Neural cell (in vitro differentiated cells): Measurements from ENCODE around the gene OTUD5. TPM values are rescaled to one million over a fixed set of nuclear protein-coding genes. Genes with fewer than 3 reads are reported as not detected.

ENCODE experiments used
- H2AFZ ChIP-seq: fragments of 200-600, 300-800 bp; sonication (generic), shearing (Covaris generic); 2 replicates; pipeline ENCODE4 v1.6.0; 2014; ENCODE audit warnings: low read depth, mild to moderate bottlenecking, antibody characterized with exemption, low read length, moderate library complexity
- H3F3A ChIP-seq: fragments of 200-600 bp; shearing (Covaris generic); 2 replicates; pipeline ENCODE4 v1.6.1; 2016; ENCODE audit warnings: mild to moderate bottlenecking, moderate library complexity, mixed read lengths, antibody characterized with exemption, low read length; ENCODE audit not compliant: insufficient read depth, poor library complexity, severe bottlenecking
- H3K27ac ChIP-seq: fragments of 200-600, 300-800 bp; sonication (generic), shearing (Covaris generic); 2 replicates; pipeline ENCODE4 v1.5.1; 2014; ENCODE audit warnings: mild to moderate bottlenecking, low read length, moderate library complexity
- H3K27me3 ChIP-seq: fragments of 300-800, 200-600 bp; sonication (generic), shearing (Covaris generic); 2 replicates; pipeline ENCODE4 v1.6.0; 2014; ENCODE audit warnings: mild to moderate bottlenecking, low read depth, low read length, moderate library complexity; ENCODE audit not compliant: insufficient read depth
- H3K36me3 ChIP-seq: fragments of 300-800, 200-600 bp; sonication (generic), shearing (Covaris generic); 2 replicates; pipeline ENCODE4 v1.5.1; 2014; ENCODE audit warnings: mild to moderate bottlenecking, antibody characterized with exemption, low read length, moderate library complexity; ENCODE audit not compliant: insufficient read depth
- H3K4me2 ChIP-seq: fragments of 300-800, 200-600 bp; sonication (generic), shearing (Covaris generic); 2 replicates; pipeline ENCODE4 v1.6.0; 2014; ENCODE audit warnings: mild to moderate bottlenecking, low read length
- H3K4me3 ChIP-seq: fragments of 300-800, 200-600 bp; sonication (generic), shearing (Covaris generic); 2 replicates; pipeline ENCODE4 v1.5.1; 2014; ENCODE audit warnings: mild to moderate bottlenecking, low read length, moderate library complexity
- H3K79me2 ChIP-seq: fragments of 200-600 bp; shearing (Covaris generic); replicated peaks from 2 replicates; pipeline ENCODE4 v1.6.0; 2014; ENCODE audit warnings: mild to moderate bottlenecking, low read length, moderate library complexity; ENCODE audit not compliant: insufficient read depth
- H3K9ac ChIP-seq: fragments of 300-800, 200-600 bp; sonication (generic), shearing (Covaris generic); 2 replicates; pipeline ENCODE4 v1.6.1; 2016; ENCODE audit warnings: mild to moderate bottlenecking, low read length, mixed read lengths
- H3K9me2 ChIP-seq: fragments of 200-600 bp; shearing (Covaris generic); 2 replicates; pipeline ENCODE4 v1.6.1; 2016; ENCODE audit warnings: mild to moderate bottlenecking, low read length, mixed read lengths; ENCODE audit not compliant: insufficient read depth
- H3K9me3 ChIP-seq: fragments of 200-600, 300-800 bp; sonication (generic), shearing (Covaris generic); 2 replicates; pipeline ENCODE4 v1.6.1; 2016; ENCODE audit warnings: mild to moderate bottlenecking, mixed run types, low read length, moderate library complexity, mixed read lengths
- H4K20me1 ChIP-seq: fragments of 200-600 bp; shearing (Covaris generic); 2 replicates; pipeline ENCODE4 v1.6.1; 2016; ENCODE audit warnings: mild to moderate bottlenecking, mixed run types; ENCODE audit not compliant: insufficient read depth
- CTCF ChIP-seq: fragments of 450-650 bp; IDR thresholded peaks from 2 replicates; pipeline ENCODE4 v1.5.1; 2014; ENCODE audit warnings: antibody characterized with exemption, mild to moderate bottlenecking, moderate library complexity; ENCODE audit not compliant: poor library complexity, severe bottlenecking
- EP300 ChIP-seq: fragments of 450-650 bp; conservative IDR thresholded peaks from 2 replicates; pipeline ENCODE4 v1.6.1; 2014; ENCODE audit warnings: antibody characterized with exemption, mild to moderate bottlenecking, moderate library complexity; ENCODE audit not compliant: poor library complexity, severe bottlenecking
- EZH2 ChIP-seq: fragments of 200-600, 300-800 bp; shearing (Covaris generic), sonication (generic); IDR thresholded peaks from 2 replicates; pipeline ENCODE4 v1.6.1; 2014; ENCODE audit warnings: antibody characterized with exemption, low read length, borderline replicate concordance, mild to moderate bottlenecking; ENCODE audit not compliant: insufficient read depth, poor library complexity, severe bottlenecking
- MXI1 ChIP-seq: fragments of 450-650 bp; conservative IDR thresholded peaks from 2 replicates; pipeline ENCODE4 v1.6.1; 2014; ENCODE audit warnings: antibody characterized with exemption, mild to moderate bottlenecking; ENCODE audit not compliant: poor library complexity, severe bottlenecking
- POLR2AphosphoS5 ChIP-seq: IDR thresholded peaks from 2 replicates; pipeline ENCODE4 v1.6.1; 2012
- RAD21 ChIP-seq: fragments of 450-650 bp; conservative IDR thresholded peaks from 2 replicates; pipeline ENCODE4 v1.6.1; 2014; ENCODE audit warnings: antibody characterized with exemption, mild to moderate bottlenecking, moderate library complexity
- REST ChIP-seq: IDR thresholded peaks from 2 replicates; pipeline ENCODE4 v1.6.1; 2012; ENCODE audit warnings: borderline replicate concordance
- SMC3 ChIP-seq: fragments of 450-650 bp; conservative IDR thresholded peaks from 2 replicates; pipeline ENCODE4 v1.6.1; 2014; ENCODE audit warnings: antibody characterized with exemption, mild to moderate bottlenecking, moderate library complexity; ENCODE audit not compliant: poor library complexity
- TAF1 ChIP-seq: IDR thresholded peaks from 2 replicates; pipeline ENCODE4 v1.6.1; 2012; ENCODE audit warnings: low read depth
- polyA plus RNA-seq: library from polyadenylated mRNA; depleted of rRNA; stranded (reverse); fragments of >200 nt; gene quantifications from 2 replicates; pipeline ENCODE4 v1.2.3, GENCODE V29; 2014

Gene OTUD5
- polyA plus RNA-seq, 1 donor from 2014 or later, result 34.3 TPM

DNA sequence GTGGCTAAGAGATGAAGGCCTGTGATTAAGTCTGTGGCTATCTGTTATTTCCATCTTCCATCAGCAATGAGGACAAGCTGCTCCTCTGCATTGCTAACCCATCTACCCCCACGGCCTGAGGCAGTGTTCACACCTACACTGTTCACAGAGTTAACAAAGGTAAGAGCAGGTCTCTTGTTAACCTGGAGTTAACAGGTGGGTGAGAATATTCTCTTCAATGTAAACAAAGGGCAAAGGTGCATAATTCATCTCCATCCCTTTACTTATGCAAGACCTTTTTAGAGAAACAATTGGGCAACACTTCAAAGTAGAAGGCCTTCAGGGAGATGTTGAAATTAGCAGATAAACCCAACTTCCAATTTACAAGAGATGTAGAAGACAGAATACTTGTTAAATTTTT lies 48.8 kb downstream of the OTUD5 start:
- no peaks in the 10 kb centered on the region for H3K36me3 ChIP-seq

DNA sequence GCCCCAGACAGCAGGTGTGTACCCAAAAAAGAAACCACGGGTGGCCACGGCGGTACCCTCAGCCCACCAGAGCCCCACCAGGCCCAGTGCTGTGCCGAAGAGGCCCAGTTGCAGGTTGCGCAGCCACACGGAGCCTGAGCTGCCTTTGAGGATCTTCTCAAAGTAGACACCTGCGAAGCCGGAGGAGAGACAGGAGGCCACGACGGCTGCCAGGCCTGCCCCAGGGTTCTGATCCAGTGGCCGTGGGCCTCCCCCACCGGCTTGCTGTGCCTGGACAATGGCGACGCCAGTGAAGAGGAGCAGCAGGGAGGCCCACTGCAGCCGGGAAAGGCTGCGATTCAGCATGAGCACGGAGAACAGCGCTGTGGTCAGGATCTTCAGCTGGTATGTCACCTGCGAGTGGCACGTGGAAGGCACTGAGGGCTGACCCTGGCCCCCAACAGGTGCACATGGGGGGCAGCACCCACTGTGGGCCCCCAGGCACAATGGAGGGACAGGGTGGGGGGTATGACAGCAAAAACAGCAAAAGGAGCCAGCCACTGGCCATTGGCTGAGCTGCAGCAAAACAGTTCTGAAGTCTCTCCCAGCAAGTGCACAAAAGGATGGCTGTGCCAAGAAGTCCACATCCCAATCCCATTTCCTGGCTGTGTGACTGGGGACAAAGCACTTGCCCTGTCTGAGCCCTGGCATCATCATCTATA lies 52.2 kb downstream of the OTUD5 start:
- Histone ChIP-seq H3K27me3 (no peaks in the 10 kb centered on the region), H2AFZ (no peak overlapping the region), H3K4me3 (no peak overlapping the region), H3K4me2 (no peak overlapping the region), H3K9ac (no peak overlapping the region), H3K27ac (no peak overlapping the region), H3F3A (no peaks in the 10 kb centered on the region), H3K36me3 (no peaks in the 10 kb centered on the region), H3K79me2 (no peaks in the 10 kb centered on the region), H3K9me2 (no peaks in the 10 kb centered on the region), H4K20me1 (no peaks in the 10 kb centered on the region), H3K9me3 (no peaks in the 10 kb centered on the region)
- TF ChIP-seq MXI1 (no peak), RAD21 (no peak), EZH2 (no peak), CTCF (no peak), POLR2AphosphoS5 (no peak), TAF1 (no peak), EP300 (no peak)

More for the DNA sequence above, 48.8 kb downstream of the OTUD5 start:
- Histone ChIP-seq H3K9me3 (no peaks in the 10 kb centered on the region), H3K9me2 (no peaks in the 10 kb centered on the region), H3K27me3 (no peaks in the 10 kb centered on the region), H3K4me3 (no peak overlapping the region), H2AFZ (no peak overlapping the region), H3K9ac (no peak overlapping the region), H3F3A (no peaks in the 10 kb centered on the region), H3K4me2 (no peak overlapping the region), H4K20me1 (no peaks in the 10 kb centered on the region), H3K79me2 (peaks cover 9% of the 10 kb centered on the region), H3K27ac (no peak overlapping the region)
- no peak for TF ChIP-seq EP300
- no peak for TF ChIP-seq POLR2AphosphoS5
- TF ChIP-seq RAD21, result no peak
- no peak for TF ChIP-seq EZH2
- TF ChIP-seq SMC3, result no peak
- TF ChIP-seq REST, result no peak
- no peak for TF ChIP-seq MXI1
- TF ChIP-seq TAF1, result no peak
- TF ChIP-seq CTCF, result no peak
